Right cardiac atrium (tissue), 5 donors: ENCODE results near the gene CFAP92. TPM values are rescaled to one million over a fixed set of nuclear protein-coding genes. Genes with fewer than 3 reads are reported as not detected.
"Not testable (repeated sequence)": the region's sequence is repeated elsewhere in the genome, so short reads cannot be mapped to it uniquely, and the experiment has no call there.

Experiments
- ATAC-seq, 2 donors: fragments of 200-7000 bp; cut with Tn5 transposase; one replicate each; pipeline versions ENCODE4 v1.8.0 to v1.9.1; 2020; ENCODE audit warnings: moderate library complexity in 2 of 2, mild to moderate bottlenecking in 1 of 2
- DNase-seq, 3 donors: peaks; one replicate each; pipeline ENCODE4 v3.0.0-alpha.2; 2020
- H3K27ac ChIP-seq: one replicate; pipeline ENCODE4 v1.5.1; 2013; ENCODE audit warnings: mild to moderate bottlenecking, low read length, control low read depth, moderate library complexity
- H3K27me3 ChIP-seq: one replicate; pipeline ENCODE4 v1.6.1; 2013; ENCODE audit not compliant: control insufficient read depth, insufficient read depth
- H3K4me1 ChIP-seq: one replicate; pipeline ENCODE4 v1.6.1; 2013; ENCODE audit warnings: low read length; ENCODE audit not compliant: control insufficient read depth, insufficient read depth
- H3K4me3 ChIP-seq: one replicate; pipeline ENCODE4 v1.5.1; 2013; ENCODE audit warnings: low read length, control low read depth
- H3K9me3 ChIP-seq: one replicate; pipeline ENCODE4 v1.6.1; 2013; ENCODE audit warnings: low read length; ENCODE audit not compliant: control insufficient read depth
- WGBS: extraction: QIAGEN DNeasy Blood & Tissue Kit; methylation state at CpG from one replicate; pipeline ENCODE4 v1.1.7; 2013; 5-methylcytosine and 5-hydroxymethylcytosine counted together
- intact Hi-C, 4 donors: fragments of 100-400 bp; cut with DNase I; formaldehyde crosslinking; loops; one replicate each; pipeline versions ENCODE4 v1.11.0 to v1.14.0; 2022 to 2023
- polyA plus RNA-seq: library from polyadenylated mRNA; stranded (reverse); fragments of 200-250 nt; gene quantifications from one replicate; pipeline ENCODE4 v1.2.3, GENCODE V29; 2013
- total RNA-seq, 4 donors: library from RNA; stranded (reverse); fragmentation: NEBNext Ultra II Directional; extraction: Animal tissue kit (Norgen Biotek cat#: 25700); gene quantifications; one replicate each; pipeline ENCODE4 v1.2.1, GENCODE V29; 2021
- donor health status: healthy with polysubstance abuse.
- donor health status: DM: no; HTN: yes; CAD: no.
- donor health status: DM: no; HTN: no; CAD: no.
- donor health status: DM: no; HTN: yes; CAD: no; lungs with severe emphysema.
- donor health status: DM: yes; HTN: yes; CAD: no.

The CFAP92 gene
- total and polyA plus RNA-seq, 5 donors = 0.06 to 1.0 (median 0.63) TPM

DNA sequence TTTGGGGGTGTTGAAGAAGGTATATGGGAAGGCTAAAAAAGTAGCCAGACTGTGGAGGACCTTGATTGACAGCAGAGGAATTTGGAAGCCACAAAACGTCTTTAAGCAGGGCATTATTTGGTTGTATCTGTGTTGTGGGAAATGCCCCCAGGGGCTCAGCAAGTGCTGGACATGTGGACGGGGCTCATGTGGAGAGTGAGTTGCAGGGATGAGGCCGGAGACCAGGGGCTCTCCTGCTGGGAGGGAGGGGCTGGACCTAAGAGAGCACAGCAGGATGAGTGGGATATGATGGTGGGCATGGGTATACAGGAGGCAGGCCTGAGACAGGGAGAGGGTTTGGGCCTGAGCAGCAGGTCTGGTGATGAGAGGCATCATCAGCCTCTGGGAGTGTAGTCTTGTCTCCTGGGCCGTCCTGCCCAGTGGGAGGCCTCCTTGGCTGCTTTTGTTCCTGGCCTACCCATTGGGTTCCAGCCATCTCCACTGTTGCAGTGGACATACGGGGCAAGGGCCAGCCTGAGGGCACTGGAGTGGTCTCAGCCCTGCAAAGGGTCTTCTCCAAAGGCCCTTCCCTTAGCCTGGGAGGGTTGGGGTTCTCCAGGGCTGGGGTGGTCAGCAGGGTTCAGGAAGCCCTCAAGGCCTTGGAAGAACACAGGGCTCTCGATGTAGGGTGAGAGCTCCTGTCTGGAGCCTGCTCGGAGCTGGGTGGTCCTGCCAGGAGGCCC, 86.9 kb downstream of the CFAP92 start:
- H3K4me3 ChIP-seq = no peak overlapping the region
- H3K4me1 ChIP-seq = no peaks in the 10 kb centered on the region
- DNase-seq = no peak
- H3K27ac ChIP-seq = no peak overlapping the region
- 74% methylated on average over 7 of the region's 7 CpGs for WGBS
- intact Hi-C loops = no loop called here
- ATAC-seq = no peak
- no peaks in the 10 kb centered on the region for H3K9me3 ChIP-seq
- H3K27me3 ChIP-seq = no peaks in the 10 kb centered on the region

GRCh38 chr3:128906031-128906803, 87.7 kb downstream of the CFAP92 start:
- intact Hi-C loops = no loop called here
- Histone ChIP-seq H3K9me3 (no peaks in the 10 kb centered on the region), H3K4me3 (no peak overlapping the region), H3K27me3 (no peaks in the 10 kb centered on the region), H3K4me1 (no peaks in the 10 kb centered on the region), H3K27ac (no peak overlapping the region)
- WGBS = 91% methylated on average over 25 of the region's 25 CpGs
- ATAC-seq = no peak
- no peak for DNase-seq

DNA sequence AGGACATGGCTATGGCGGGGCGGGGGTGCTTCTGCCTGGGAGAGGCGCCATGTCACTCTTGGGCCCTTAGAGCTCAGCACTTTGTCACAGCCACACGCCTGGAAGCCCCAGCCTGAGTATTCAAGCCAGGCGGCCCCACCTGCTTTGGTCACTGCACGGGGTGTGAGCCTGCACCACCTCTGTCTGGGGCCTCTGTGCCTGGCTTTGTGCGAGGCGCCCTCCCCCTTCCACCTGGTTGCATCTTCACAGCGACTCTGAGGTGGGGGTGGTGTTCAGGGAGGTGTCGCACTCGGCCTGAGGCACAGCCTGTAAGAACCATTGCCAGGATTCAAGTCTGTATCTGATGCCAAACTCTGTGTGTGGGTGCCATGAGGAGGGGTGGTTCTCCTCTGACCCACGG, 90.4 kb downstream of the CFAP92 start:
- intact Hi-C loops = no loop called here
- ATAC-seq (no peak), DNase-seq (no peak)
- WGBS = 90% methylated on average over 12 of the region's 12 CpGs
- H3K4me1 ChIP-seq = no peaks in the 10 kb centered on the region
- no peaks in the 10 kb centered on the region for H3K27me3 ChIP-seq
- no peaks in the 10 kb centered on the region for H3K9me3 ChIP-seq
- no peak overlapping the region for H3K4me3 ChIP-seq
- no peak overlapping the region for H3K27ac ChIP-seq

DNA sequence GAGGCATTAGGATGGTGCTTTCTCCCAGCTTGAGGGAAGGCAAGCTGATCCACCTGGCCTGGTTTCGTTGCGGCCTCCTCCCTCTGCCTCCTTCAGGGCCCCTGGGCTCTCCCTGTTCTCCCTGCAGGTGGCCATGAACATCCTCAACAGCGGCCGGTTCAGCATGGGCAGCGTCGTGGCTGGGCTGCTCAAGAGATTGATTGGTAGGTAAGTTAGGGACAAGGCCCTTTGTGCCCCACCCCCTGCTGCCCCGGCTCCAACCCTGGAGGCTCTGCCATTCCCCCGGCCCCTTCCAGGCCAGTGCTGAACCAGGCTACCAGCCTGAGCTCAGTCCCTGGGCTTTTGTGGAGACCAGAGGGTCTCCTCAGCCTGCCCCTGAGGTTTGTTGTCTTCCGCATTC, 91.5 kb downstream of the CFAP92 start:
- no peak overlapping the region for H3K4me3 ChIP-seq
- intact Hi-C loops = no loop called here
- no peak for DNase-seq
- H3K9me3 ChIP-seq = no peaks in the 10 kb centered on the region
- 94% methylated on average over 9 of the region's 9 CpGs for WGBS
- no peak for ATAC-seq
- no peaks in the 10 kb centered on the region for H3K4me1 ChIP-seq
- H3K27ac ChIP-seq = no peak overlapping the region
- H3K27me3 ChIP-seq = no peaks in the 10 kb centered on the region

GRCh38 chr3:128895843-128896697, 97.8 kb downstream of the CFAP92 start:
- Histone ChIP-seq H3K4me1 (no peaks in the 10 kb centered on the region), H3K27me3 (no peaks in the 10 kb centered on the region), H3K27ac (no peak overlapping the region), H3K9me3 (no peaks in the 10 kb centered on the region), H3K4me3 (no peak overlapping the region)
- ATAC-seq (no peak), DNase-seq (no peak)
- intact Hi-C loops = no loop called here
- WGBS = 83% methylated on average over 11 of the region's 11 CpGs

DNA sequence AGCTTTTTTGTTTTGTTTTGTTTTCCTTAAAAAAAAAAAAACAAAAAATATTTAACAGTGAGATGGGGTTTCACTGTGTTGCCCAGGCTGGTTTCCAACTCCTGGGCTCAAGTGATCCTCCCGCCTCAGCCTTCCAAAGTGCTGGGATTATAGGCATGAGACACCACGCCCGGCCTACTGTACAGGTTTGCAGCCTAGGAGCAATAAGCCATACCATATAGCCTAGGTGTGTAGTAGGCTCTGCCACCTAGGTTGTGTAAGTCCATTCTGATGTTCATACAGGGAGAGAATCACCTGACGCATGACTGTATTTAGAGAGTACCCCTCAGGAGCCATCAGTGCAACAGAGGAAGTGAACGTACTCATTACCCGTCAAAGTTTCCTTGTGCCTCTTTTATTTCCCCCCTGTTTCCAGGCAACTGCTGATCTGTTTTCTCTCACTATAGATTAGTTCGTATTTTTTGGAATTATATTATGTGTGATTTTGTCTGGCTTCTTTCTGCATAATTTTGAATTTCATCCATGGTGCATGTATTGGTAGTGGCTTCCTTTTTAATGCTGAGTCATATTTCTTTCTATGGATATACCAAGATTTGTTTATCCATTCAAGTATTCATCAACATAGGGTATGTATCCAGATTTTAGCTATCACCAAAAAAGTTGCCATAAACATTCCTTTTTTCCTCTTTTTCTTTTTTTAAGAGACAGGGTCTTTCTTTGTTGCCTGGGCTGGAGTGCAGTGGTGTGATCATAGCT, 104.6 kb downstream of the CFAP92 start:
- 90% methylated on average over 7 of the region's 7 CpGs for WGBS
- ATAC-seq = no peak
- intact Hi-C loops = no loop called here

DNA sequence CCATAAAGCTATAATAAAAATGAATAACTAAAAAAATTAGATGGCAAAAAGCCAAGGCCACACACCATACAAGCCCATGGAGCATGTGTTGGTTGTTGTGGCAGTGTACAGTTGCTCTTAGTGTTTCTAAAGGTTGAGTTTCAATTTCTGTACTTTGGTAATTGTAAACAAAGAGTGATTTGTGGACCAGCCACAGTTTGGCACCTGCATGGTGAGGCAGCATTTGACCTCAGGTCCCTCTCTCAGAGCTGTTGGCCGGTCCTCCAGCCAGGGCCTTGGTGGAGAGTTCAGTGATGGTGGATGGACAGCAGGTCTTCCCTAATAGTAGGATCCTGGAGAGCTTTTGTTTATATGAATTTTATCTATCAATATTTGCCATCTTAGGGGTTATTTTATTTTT, 108.9 kb downstream of the CFAP92 start:
- WGBS = 98% methylated on average over 1 of the region's 1 CpG
- Histone ChIP-seq H3K4me1 (no peaks in the 10 kb centered on the region), H3K4me3 (no peak overlapping the region), H3K9me3 (no peaks in the 10 kb centered on the region), H3K27me3 (no peaks in the 10 kb centered on the region), H3K27ac (no peak overlapping the region)
- no peak for ATAC-seq
- intact Hi-C loops = no loop called here
- DNase-seq = no peak

More for the DNA sequence above, 104.6 kb downstream of the CFAP92 start:
- no peak for DNase-seq
- Histone ChIP-seq H3K27me3 (no peaks in the 10 kb centered on the region), H3K4me3 (no peak overlapping the region), H3K27ac (no peak overlapping the region), H3K9me3 (no peaks in the 10 kb centered on the region), H3K4me1 (no peaks in the 10 kb centered on the region)

- no peaks in the 10 kb centered on the region for H3K9me3 ChIP-seq
- H3K27me3 ChIP-seq = no peaks in the 10 kb centered on the region
- WGBS = 84% methylated on average over 1 of the region's 1 CpG
- H3K4me1 ChIP-seq = peaks cover 4% of the 10 kb centered on the region
- no peak overlapping the region for H3K4me3 ChIP-seq
- no peak overlapping the region for H3K27ac ChIP-seq
- ATAC-seq = no peak
- intact Hi-C loops = no loop called here
- DNase-seq = no peak
These were observed 111.2 kb downstream of the CFAP92 start for GRCh38 chr3:128882719-128883118.

- no peaks in the 10 kb centered on the region for H3K27me3 ChIP-seq
- ATAC-seq (no peak), DNase-seq (no peak)
- H3K4me1 ChIP-seq = peaks cover 4% of the 10 kb centered on the region
- H3K27ac ChIP-seq = no peak overlapping the region
- 85% methylated on average over 6 of the region's 6 CpGs for WGBS
- intact Hi-C loops = no loop called here
- H3K9me3 ChIP-seq = no peaks in the 10 kb centered on the region
- H3K4me3 ChIP-seq = no peak overlapping the region
These were observed 112.3 kb downstream of the CFAP92 start for GRCh38 chr3:128881576-128881975.

- H3K4me3 ChIP-seq, H3K27me3 ChIP-seq, H3K9me3 ChIP-seq, ATAC-seq, intact Hi-C loops, DNase-seq, H3K27ac ChIP-seq, H3K4me1 ChIP-seq: not testable (repeated sequence)
- WGBS = 73% methylated on average over 12 of the region's 12 CpGs
These were observed 113.4 kb downstream of the CFAP92 start for GRCh38 chr3:128880455-128880854.
